HG02678 (cell line): ENCODE results near the gene ZNF628.

Source experiments
- ATAC-seq: cut with Tn5 transposase; IDR thresholded peaks from one replicate; pipeline ENCODE4 v1.9.1; 2021; ENCODE audit warnings: mild to moderate bottlenecking, moderate library complexity; ENCODE audit not compliant: unreplicated experiment

ZNF628 gene

GRCh38 chr19:55527197-55528029 lies 51.0 kb downstream of the ZNF628 start:
- no peak for ATAC-seq

DNA sequence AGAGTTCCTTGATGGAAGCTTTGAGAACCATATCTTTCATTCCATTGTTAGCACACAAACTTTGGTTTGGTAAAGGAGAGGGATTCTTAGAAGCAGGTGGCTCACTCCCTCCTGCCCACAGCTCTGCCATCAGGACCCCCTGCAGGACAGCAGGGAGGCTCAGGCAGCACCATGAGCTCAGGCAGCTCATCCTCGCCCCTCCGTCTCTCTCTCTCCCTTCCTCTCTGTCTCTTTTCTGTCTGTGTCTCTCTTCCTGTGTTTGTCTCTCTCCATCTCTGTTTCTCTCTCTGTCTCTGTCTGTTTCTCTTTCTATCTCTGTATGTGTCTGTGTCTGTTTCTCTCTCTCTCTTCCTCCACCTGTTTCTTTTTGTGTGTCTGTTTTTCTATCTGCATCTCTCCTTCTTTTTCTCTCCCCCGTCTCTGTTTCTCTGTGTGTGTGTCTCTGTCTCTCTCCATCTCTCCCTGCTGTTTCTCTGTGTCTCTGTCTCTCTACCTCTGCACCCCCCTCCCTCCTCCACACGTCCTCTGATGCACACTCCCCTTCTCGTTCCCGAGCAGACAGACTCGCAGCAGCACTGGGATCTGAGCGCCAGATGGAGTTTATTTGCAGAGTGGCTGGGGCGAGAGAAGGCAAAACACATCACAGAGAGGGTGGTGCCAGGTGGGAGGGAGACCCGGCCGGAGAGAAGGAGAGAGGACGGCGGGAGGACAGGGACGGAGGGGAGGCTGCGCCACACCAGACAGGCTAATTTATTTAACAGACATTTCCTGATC lies 51.8 kb downstream of the ZNF628 start:
- no peak for ATAC-seq

DNA sequence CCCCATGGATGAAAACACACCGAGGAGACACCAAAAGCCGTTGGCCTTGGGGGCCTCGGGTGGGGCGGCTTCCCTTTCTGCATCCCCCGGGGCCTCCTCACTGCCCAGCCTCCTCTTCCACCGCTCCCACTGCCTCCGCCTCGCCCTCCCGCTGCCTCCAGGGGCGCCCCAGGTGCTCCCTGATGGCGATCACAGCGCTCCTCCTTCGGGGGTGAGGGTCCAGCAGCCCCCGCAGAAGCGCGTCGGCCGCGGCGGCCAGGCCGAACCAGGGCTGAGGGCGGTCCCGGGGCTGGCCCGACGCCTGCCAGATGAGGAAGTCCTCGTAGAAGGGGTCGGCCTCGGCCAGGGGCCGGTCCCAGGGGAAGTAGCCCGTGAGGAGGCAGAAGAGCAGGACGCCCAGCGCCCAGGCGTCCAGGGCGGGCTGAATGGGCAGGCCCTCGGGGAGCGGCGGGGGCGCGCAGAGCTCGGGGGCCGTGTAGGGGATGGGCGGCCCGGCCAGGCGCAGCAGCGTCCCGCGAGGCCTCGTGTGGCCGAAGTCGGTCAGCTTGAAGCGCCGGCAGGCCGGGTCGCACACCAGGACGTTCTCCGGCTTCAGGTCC lies 53.3 kb downstream of the ZNF628 start:
- ATAC-seq: no peak

DNA sequence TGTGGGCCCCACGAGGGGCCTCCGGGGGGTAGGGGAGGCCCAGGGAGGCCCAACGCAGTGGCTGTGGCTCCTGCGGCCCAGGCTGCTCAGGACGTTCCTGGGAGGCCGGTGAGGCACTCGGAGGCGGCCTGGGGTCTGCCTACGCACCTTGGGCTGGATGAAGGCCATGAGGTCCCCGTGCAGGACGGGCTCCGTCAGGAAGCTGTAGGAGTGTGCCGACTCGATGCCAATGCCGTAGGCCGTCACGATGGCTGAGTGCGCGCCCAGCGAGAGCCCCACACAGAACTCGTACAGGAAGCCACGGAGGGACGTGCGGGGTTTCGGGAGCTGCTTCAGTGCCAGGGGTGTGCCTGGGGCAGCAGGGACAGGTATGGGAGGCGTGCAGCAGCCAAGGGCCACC lies 54.6 kb downstream of the ZNF628 start:
- no peak for ATAC-seq
